Transverse colon (tissue), 4 donors: ENCODE measurements around the gene ACTN3. TPM values are rescaled to one million over a fixed set of nuclear protein-coding genes. Genes with fewer than 3 reads are reported as not detected.

Source experiments
- DNase-seq: peaks from one replicate; pipeline ENCODE4 v3.0.0-alpha.2; 2019
- H3K27ac ChIP-seq, 4 donors: fragments of 200-600 bp; sonication (generic); 2 replicates each; pipeline ENCODE4 v1.5.1; 2016 to 2018; ENCODE audit warnings: inconsistent platforms in 4 of 4
- H3K27me3 ChIP-seq: fragments of 200-600 bp; sonication (generic); 2 replicates; pipeline ENCODE4 v1.5.1; 2017; ENCODE audit warnings: inconsistent platforms
- H3K36me3 ChIP-seq, 4 donors: fragments of 200-600 bp; sonication (generic); 2 replicates each; pipeline ENCODE4 v1.5.1; 2017 to 2019; ENCODE audit warnings: inconsistent platforms in 4 of 4
- H3K4me1 ChIP-seq, 4 donors: fragments of 200-600 bp; sonication (generic); 2 replicates each; pipeline ENCODE4 v1.5.1; 2017 to 2020; ENCODE audit warnings: inconsistent platforms in 4 of 4
- H3K4me3 ChIP-seq, 4 donors: fragments of 200-600 bp; sonication (generic); 1 replicate in 1 of 4; 2 replicates in 3 of 4; pipeline versions ENCODE4 v1.5.1 to v1.6.1; 2017 to 2019; ENCODE audit warnings: inconsistent platforms in 4 of 4
- H3K9me3 ChIP-seq, 2 donors: fragments of 200-600 bp; sonication (generic); 2 replicates each; pipeline ENCODE4 v1.5.1; 2017 to 2019; ENCODE audit warnings: inconsistent platforms in 2 of 2
- CTCF ChIP-seq, 5 experiments: fragments of 200-600 bp in 3 of 5; fragments of 450-650 bp in 2 of 5; sonication (generic) in 3 of 5; IDR thresholded peaks; 1 replicate in 2 of 5; 2 replicates in 3 of 5; pipeline ENCODE4 v1.5.1; 2016 to 2017; ENCODE audit warnings: antibody characterized with exemption in 5 of 5, inconsistent platforms in 3 of 5, mild to moderate bottlenecking in 2 of 5, moderate library complexity in 1 of 5
- EP300 ChIP-seq: sonication (generic); formaldehyde crosslinking; IDR thresholded peaks from one replicate; pipeline ENCODE4 v1.6.1; 2017; ENCODE audit warnings: antibody characterized with exemption, low read depth
- POLR2A ChIP-seq: fragments of 450-650 bp; IDR thresholded peaks from one replicate; pipeline ENCODE4 v1.6.1; 2016; ENCODE audit warnings: antibody characterized with exemption, mild to moderate bottlenecking, moderate library complexity
- POLR2AphosphoS5 ChIP-seq, 3 donors: sonication (generic); formaldehyde crosslinking; IDR thresholded peaks; one replicate each; pipeline ENCODE4 v1.6.1; 2016; ENCODE audit warnings: antibody characterized with exemption in 3 of 3
- WGBS, 2 donors: methylation state at CpG; one replicate each; pipeline ENCODE4 v1.1.5; 2018; ENCODE audit warnings: low coverage in 1 of 2; 5-methylcytosine and 5-hydroxymethylcytosine counted together
- in situ Hi-C, 4 donors: fragments of 200-750 bp; cut with MboI; loops; one replicate each; pipeline versions ENCODE4 v1.15.0 to v1.15.1; 2017; ENCODE audit warnings: low sequenced_read_pairs in 3 of 4, low pct_ligation_motif_present in 1 of 4, low pct_unique_long_range_greater_than_20kb in 1 of 4
- intact Hi-C: fragments of 100-400 bp; cut with DNase I; formaldehyde crosslinking; loops from one replicate; pipeline ENCODE4 v1.15.1; 2023; ENCODE audit warnings: low total_unique reads
- total RNA-seq, 4 donors: library from RNA; depleted of rRNA; stranded (reverse); fragments of >200 nt; gene quantifications; one replicate each; pipeline ENCODE4 v1.1.0, GENCODE V29; 2016

Gene ACTN3
- not detected for total RNA-seq

DNA sequence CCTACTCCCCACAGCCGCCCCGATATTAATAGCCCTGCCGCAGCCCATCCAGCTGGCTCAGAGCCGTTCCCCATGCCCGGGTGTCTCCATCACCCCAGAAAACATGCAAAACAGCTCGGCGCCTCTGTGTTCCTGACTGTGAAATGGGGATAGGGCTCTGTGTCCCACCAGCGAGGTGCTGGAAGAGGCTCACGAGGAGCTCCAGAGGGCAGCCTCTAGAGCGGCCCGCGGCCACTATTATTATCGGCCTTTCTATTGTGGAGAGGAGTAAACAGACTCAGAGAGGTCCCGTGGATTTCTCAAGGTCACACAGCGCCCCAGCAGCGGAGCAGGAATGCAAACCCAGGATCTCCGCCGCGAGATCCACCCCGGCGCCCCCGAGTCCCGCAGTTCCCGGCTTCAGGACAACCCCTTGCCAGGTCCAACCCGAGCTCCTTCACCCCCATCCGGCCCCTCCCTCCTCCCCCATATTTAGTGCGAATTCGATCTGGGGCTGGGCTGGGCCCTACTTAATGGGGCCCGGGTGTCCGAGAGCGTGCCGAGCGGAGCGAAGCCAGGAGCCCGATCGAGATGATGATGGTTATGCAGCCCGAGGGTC, at the start of gene ACTN3:
Gene ACTN3, plus strand, starts transcription at position 536 of the 598 bp plus-strand sequence. Its CDS starts 35 bp downstream, at position 571.
- H3K27me3 ChIP-seq, result peaks cover 11% of the 10 kb centered on the region
- peaks cover 6 to 30% (median 19%) of the 10 kb centered on the region in 4 donors for H3K4me1 ChIP-seq
- in situ Hi-C loops, result no loop called here
- TF ChIP-seq POLR2A, result no peak
- TF ChIP-seq CTCF (IDR thresholded peaks at IDR 0.05), result no peak
- no peak for TF ChIP-seq POLR2AphosphoS5 (IDR thresholded peaks at IDR 0.05)
- TF ChIP-seq EP300, result no peak
- peak; percentile 40 for DNase-seq
- H3K36me3 ChIP-seq, result no peaks in the 10 kb centered on the region
- H3K9me3 ChIP-seq, result no peaks in the 10 kb centered on the region
- H3K27ac ChIP-seq, result peak within 1 kb of the TSS; percentile 78 to 88 (median 86)
- 9% methylated on average over 30 of the region's 37 CpGs; no CpG with 5 or more reads in 1 of the 2 donors for WGBS, 2 donors
- peak within 1 kb of the TSS; percentile 48 to 92 (median 76) for H3K4me3 ChIP-seq
- intact Hi-C loops, result no loop called here

DNA sequence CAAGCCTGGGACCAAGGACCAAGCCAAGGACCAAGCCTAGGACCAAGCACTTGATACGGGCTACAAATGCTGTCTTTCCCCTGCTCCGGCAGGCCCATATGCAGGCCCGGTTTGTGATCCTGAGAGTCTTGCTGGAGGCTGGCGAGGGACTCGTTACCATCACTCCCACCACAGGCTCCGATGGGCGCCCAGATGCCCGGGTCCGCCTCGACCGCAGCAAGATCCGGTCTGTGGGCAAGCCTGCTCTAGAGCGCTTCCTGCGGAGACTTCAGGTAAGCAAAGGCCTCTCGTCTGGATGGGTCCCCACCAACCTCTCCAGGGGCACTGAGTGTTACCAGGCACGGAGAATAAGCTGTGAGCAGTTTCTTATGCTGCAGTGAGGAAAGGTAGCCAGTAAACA, 49.5 kb upstream of the ACTN3 start:
- H3K27me3 ChIP-seq, result no peaks in the 10 kb centered on the region
- peaks cover 0 to 9% (median 0%) of the 10 kb centered on the region in 4 donors for H3K4me1 ChIP-seq
- no peak overlapping the region for H3K4me3 ChIP-seq
- in situ Hi-C loops, result no loop called here
- no peaks in the 10 kb centered on the region for H3K9me3 ChIP-seq
- H3K36me3 ChIP-seq, result no peaks in the 10 kb centered on the region
- TF ChIP-seq EP300 (no peak), POLR2A (no peak), CTCF (IDR thresholded peaks at IDR 0.05) (no peak), POLR2AphosphoS5 (IDR thresholded peaks at IDR 0.05) (no peak)
- DNase-seq, result no peak
- intact Hi-C loops, result no loop called here
- 96% methylated on average over 16 of the region's 16 CpGs; no CpG with 5 or more reads in 1 of the 2 donors for WGBS, 2 donors
- no peak overlapping the region for H3K27ac ChIP-seq

- 47 to 65% methylated on average over 3 to 5 of the region's 5 CpGs for WGBS, 2 donors
- intact Hi-C loops, result no loop called here
- TF ChIP-seq EP300 (no peak), CTCF (IDR thresholded peaks at IDR 0.05) (no peak), POLR2AphosphoS5 (IDR thresholded peaks at IDR 0.05) (no peak), POLR2A (no peak)
- in situ Hi-C loops, result no loop called here
- Histone ChIP-seq H3K4me1 (peaks cover 0 to 8% (median 0%) of the 10 kb centered on the region in 4 donors), H3K4me3 (no peak overlapping the region), H3K36me3 (no peaks in the 10 kb centered on the region), H3K27me3 (no peaks in the 10 kb centered on the region), H3K27ac (peak overlapping the region in 1 of 4 donors; percentile 41), H3K9me3 (no peaks in the 10 kb centered on the region)
- DNase-seq, result no peak
Measured at GRCh38 chr11:66498506-66498905, 48.2 kb upstream of the ACTN3 start.

- Histone ChIP-seq H3K4me3 (no peak overlapping the region), H3K9me3 (no peaks in the 10 kb centered on the region), H3K27ac (no peak overlapping the region), H3K4me1 (peaks cover 0 to 4% (median 2%) of the 10 kb centered on the region in 4 donors), H3K27me3 (no peaks in the 10 kb centered on the region), H3K36me3 (no peaks in the 10 kb centered on the region)
- 100% methylated on average over 1 of the region's 1 CpG for WGBS, 2 donors
- intact Hi-C loops (no loop called here), in situ Hi-C loops (no loop called here)
- TF ChIP-seq POLR2A (no peak), CTCF (IDR thresholded peaks at IDR 0.05) (no peak), POLR2AphosphoS5 (IDR thresholded peaks at IDR 0.05) (no peak), EP300 (no peak)
- DNase-seq, result no peak
Measured at GRCh38 chr11:66505276-66505816, 41.4 kb upstream of the ACTN3 start.
